ENCODE measurements around the gene KAT6B.

The KAT6B gene

GRCh38 chr10:74947781-74948401 is 121.5 kb downstream of the KAT6B start:
- no peak for DNase-seq (ENCODE audit: low read depth in 2 of 2, low spot score in 1 of 2)

DNA sequence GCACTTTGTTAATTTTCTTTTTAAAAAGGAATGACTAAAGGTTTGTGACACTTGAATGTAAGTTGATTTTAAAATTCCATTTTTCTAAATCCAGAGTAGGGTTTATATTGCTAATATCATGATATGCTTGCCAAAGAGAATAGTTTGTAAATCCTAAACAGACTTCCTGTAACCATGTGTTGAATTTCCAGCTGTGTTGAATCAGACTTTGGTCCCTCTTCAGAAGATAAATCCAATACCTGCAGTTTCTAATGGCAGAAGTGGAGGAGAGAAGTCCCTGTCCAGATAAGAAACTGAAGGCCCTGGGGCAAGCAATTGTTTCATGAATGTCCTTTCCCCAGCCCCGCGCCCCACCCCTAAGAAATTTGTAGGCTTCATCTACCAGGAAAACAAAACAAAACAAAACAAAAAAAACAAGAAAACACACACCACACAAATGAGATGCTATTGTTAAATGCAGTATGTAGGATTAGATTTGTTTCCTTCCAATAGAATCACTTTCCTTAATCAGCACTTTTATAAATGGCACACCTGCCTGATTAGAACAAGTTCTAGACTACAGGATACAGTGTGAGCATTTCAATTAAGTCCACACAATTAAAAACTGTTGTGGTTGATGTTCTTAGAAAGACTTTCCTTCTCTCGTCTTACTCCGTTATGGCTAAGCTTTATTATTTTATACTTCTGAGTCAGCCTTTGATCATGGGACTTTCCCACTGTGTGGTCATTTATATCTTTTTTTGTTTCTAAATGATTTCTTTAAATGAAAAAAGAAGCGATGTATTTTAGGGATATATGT is 122.8 kb downstream of the KAT6B start:
- DNase-seq (ENCODE audit: low read depth in 2 of 2, low spot score in 1 of 2) = no peak

DNA sequence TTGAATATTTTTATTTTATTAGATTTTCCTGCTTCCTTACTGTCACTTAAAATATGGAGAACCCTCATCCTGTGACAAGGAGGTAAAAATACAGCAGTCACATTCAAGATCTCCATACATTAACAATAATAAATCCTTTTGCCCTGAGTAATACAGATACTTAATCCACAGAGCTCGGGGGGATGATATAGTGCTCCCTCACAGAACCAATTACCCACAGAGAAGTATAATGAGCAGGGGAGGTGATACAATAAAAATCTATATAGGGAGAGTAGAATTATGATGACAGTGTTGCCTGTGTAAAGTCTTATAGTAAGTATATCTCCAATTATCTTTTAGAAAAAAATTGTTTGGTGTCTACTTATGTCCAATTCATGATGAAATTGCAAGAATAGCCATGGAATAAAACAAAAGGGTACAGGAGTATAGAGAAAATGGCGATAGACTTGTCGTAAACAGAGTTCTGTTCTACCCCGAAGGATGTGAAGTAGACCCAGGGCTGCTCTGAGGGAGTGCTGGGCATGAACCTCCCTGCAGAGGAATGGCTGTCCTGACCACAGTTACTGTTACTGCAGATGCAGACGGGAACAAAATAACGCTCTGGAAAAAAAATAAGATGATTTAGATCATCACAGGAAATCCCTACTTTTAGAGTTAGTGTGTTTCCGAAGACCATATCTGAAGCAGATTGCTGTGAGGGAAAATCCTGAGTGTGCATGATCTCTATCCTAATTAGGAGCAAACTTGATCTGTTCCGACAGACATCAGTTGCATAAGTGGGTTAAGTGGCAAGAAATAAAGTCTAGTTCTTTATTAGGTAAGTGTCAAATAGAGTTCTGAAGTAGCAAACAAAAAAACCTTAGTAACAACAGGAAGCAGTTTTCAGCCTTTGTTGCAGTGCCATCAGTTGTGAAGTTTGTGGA is 123.7 kb downstream of the KAT6B start:
- DNase-seq (ENCODE audit: low read depth in 2 of 2, low spot score in 1 of 2) = no peak

DNA sequence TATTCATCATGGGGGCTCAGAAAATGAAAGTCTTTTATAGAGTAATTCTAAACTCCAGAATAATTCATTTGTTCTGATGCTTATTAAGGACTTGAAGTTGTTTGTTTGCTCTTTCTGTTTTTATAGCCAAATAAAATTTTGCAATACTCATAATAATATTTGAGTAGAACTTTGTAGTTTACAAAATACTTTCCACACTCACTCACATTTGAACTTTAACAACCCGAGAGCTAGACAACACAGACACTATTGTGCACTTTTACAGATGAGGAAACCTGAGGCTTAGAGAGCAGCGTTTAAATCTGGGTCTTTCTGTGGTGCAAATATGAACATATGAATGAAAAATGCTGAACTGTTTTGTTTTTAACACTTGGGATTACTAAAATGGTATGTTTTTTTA is 126.8 kb downstream of the KAT6B start:
- DNase-seq (ENCODE audit: low read depth in 2 of 2, low spot score in 1 of 2) = no peak

DNA sequence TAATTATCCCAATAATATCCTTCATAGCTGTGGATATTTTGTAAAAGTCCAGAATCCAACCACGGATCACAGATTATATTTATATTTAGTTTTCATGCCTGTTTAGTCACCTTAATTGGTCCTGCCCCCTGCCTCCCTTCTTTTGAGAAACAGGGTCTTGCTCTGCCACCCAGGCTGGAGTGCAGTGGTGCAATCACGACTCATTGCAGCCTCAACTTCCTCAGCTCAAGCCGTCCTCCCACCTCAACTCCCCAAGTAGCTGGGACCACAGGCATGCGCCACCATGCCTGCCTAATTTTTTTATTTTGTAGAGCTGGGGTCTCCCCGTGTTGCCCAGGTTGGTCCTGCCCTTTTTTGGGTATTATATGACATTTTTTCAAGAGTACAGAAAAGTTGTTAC is 129.4 kb downstream of the KAT6B start:
- no peak for DNase-seq (ENCODE audit: low read depth in 2 of 2, low spot score in 1 of 2)

GRCh38 chr10:74956555-74957111 is 130.2 kb downstream of the KAT6B start:
- DNase-seq (ENCODE audit: low read depth in 2 of 2, low spot score in 1 of 2) = no peak

DNA sequence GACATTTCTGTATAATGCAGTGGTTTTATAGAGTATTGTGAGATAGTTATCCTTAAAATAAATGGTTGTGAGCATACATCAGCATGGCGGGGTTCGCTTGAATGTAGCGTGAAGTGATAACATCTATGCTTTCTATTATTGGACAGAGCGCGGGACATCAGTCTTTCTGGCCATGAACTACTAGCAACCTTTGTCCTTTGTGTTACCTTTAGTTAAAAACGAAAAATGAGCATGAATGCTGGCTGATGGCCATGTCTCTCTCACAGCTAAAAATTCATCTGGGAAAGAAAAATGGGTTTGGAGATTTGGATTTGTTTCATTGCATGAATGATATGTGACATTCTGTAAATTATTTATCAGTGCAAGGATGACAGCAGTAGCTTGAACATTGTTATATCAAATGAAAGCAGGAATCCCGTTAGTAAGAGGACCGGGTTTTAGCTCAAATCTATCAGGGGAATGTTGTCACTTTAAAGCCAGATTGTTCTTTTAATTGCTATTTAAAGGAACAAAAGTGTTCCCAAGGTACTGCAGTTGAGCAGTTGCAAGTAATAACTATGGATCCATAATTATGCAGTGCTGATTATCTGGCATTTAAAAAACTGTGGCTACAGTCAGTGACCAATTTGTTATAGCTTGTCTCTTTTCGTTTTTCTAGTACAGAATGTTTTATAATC is 131.0 kb downstream of the KAT6B start:
- no peak for DNase-seq (ENCODE audit: low read depth in 2 of 2, low spot score in 1 of 2)

- no peak for DNase-seq (ENCODE audit: low read depth in 2 of 2, low spot score in 1 of 2)
Measured at GRCh38 chr10:74958316-74958715, 131.9 kb downstream of the KAT6B start.

GRCh38 chr10:74960670-74961069 is 134.3 kb downstream of the KAT6B start:
- no peak for DNase-seq (ENCODE audit: low read depth in 2 of 2, low spot score in 1 of 2)

DNA sequence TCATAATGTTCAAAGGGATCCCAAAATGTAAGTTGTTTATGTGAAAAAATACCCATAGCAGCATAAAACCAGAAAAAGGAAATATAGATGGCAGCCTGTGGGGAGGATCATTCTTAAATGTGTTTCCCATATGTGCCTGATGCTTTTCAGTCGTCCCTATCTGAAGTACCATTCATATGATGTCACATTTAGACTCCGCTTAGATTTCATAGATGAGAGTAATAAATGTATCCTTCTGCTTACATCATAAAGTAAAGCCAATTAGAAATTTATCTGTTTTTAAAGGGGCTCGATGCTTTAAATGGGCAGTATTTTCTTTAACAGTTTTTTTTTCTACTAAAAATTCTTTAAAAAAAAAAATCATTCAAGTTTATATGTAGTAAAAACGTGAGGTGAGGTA is 136.1 kb downstream of the KAT6B start:
- no peak for DNase-seq (ENCODE audit: low read depth in 2 of 2, low spot score in 1 of 2)

- no peak for DNase-seq (ENCODE audit: low read depth in 2 of 2, low spot score in 1 of 2)
Measured at GRCh38 chr10:74963549-74963948, 137.1 kb downstream of the KAT6B start.

DNA sequence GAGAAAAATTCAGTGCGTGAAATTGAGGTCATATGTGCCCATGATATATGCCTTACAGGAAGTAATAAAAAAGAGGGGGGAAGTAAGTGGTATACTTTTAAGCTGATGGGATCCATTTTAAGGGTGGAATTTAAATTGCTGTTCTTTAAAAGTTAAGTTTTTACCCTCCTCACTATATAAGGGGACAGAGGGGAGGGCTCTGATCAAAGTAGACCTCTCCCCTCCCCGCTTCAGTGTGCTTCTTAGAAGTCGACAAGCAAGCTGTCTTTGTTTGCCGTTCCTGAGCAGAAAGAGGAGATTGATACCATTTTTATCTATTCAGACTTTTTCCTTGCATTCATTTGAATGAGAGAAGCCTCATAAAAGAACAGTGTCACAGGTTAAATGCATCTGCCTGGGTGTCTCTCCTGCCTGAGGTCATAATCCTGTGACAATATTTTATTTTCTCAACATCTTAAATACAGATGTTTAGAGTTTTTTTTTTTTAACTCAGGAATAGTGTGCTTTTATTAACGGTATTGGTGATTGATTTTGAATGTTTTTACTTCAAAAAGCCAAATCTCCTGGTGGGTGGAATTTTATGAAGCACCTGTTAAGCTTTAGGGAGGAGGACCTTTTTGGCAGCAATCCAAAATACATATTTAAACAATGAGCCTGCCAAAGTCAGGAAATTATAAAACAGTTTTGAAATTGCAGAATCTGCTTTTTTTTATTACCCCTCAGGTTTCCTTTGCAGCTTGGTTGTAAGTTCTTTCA is 141.7 kb downstream of the KAT6B start:
- DNase-seq (ENCODE audit: low read depth in 2 of 2, low spot score in 1 of 2) = no peak

- no peak for DNase-seq (ENCODE audit: low read depth in 2 of 2, low spot score in 1 of 2)
Measured at GRCh38 chr10:74968667-74969061, 142.3 kb downstream of the KAT6B start.

- no peak for DNase-seq (ENCODE audit: low read depth in 2 of 2, low spot score in 1 of 2)
Measured at GRCh38 chr10:74969093-74969492, 142.7 kb downstream of the KAT6B start.

GRCh38 chr10:74969530-74969929 is 143.1 kb downstream of the KAT6B start:
- DNase-seq (ENCODE audit: low read depth in 2 of 2, low spot score in 1 of 2) = no peak

DNA sequence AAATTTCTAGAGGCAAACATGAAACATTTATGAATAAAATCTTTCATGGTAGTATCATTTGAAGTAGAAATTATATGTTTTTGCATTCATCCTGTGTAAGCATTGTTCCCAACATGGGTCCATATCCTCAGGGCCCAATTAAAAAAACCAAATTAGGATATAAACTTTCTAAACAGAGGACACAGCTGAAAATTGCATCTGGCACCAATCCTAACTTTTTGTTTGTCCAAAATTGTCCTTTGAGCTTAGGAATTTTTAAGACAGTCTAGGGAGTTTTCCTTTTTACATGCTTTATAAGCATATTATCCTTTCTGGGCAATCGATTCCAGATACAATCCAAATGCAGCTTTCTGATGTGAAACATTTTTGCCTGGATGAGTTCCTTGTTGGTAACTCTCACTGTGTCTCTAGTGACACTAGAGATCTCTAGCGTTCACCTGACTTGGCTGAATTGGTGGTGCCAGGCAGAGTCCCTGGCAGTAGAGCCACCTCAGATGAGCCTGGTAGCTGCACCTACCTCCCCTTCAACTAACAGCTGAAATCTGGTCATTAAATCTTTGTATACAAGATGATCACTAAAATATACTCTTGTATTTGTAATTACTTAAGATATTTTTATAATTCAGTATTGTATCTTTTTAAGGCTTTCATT is 147.5 kb downstream of the KAT6B start:
- DNase-seq (ENCODE audit: low read depth in 2 of 2, low spot score in 1 of 2) = no peak

DNA sequence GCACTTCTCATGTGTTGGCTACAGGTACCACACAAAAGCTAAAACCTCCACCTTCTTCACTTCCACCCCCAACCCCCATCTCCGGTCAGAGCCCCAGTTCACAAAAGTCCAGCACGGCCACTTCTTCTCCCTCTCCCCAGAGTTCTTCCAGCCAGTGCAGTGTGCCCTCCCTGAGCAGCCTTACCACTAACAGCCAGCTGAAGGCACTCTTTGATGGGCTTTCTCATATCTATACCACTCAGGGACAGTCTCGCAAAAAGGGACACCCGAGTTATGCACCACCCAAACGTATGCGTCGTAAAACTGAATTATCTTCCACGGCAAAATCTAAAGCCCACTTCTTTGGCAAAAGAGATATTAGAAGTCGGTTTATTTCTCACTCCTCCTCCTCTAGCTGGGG is 149.4 kb downstream of the KAT6B start:
- no peak for DNase-seq (ENCODE audit: low read depth in 2 of 2, low spot score in 1 of 2)

GRCh38 chr10:74976565-74976964 is 150.2 kb downstream of the KAT6B start:
- DNase-seq (ENCODE audit: low read depth in 2 of 2, low spot score in 1 of 2) = no peak

DNA sequence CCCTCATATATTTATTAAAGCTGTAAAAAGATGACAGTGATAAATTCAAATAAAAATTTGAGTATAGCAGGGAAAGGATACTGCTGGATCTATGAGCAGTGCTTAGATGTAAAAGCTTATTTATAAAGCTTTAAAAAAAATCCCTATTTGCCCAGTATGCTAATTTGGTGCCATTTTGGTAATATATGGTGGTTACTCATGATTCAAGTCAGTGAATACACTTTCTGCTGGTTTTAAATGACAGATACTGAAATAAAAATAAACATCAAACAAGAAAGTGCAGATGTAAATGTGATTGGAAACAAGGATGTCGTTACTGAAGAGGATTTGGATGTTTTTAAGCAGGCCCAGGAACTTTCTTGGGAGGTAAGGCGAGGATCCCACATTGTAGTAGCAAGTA is 150.7 kb downstream of the KAT6B start:
- no peak for DNase-seq (ENCODE audit: low read depth in 2 of 2, low spot score in 1 of 2)

Data from stimulated activated CD8-positive, alpha-beta memory T cell treated with anti-CD3 and anti-CD28 coated beads, Interleukin-4, amount 100 ng/mL, for 1 hour (primary cell).